ENCODE measurements around the gene PLA2G4F.

PLA2G4F gene

DNA sequence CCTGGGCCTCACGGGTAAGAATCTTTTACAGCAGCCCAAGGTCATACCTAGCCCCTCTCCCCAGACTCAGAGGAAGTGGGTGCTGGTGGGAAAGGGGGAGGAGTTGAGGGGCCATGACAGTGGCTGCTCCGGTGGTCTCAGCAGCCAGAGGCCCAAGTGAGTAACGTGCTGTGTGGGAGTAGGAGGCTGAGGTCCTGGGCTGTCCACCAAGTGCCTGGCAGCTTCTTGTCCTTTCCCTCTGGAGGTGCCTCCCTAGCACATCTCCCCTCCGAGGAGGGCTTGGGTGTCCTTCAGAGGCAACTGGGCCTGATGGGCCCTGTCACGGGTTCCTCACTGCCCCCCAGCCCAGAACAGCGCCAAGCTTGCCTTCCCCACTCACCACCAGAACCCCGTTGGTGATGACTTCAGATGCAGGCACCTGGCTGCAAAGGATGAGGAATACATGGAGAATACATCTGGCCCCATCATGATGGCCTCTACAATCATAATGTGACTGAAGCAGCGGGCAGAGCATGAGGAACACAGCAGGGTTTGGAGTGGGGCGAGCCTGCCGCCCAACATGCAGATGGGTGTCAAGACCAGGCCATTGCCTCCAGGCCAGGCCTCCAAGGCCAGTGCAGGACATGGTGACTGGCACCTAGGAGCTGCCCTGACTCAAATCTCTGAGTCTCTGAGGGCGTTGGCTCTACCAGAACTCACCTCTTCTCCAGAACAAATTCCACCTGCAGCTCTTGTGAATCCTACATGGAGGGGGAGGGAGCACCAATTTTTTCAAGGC lies 3.3 kb downstream of the PLA2G4F start (continued):
- no peak for TF ChIP-seq ZFP3 (tag by site-specific recombination; IDR thresholded peaks at IDR 0.05; ENCODE audit: low read depth)
- TF ChIP-seq ZNF529 (tag by site-specific recombination; IDR thresholded peaks at IDR 0.05; ENCODE audit: insufficient replicate concordance) = no peak
- no peak for TF ChIP-seq ZNF664 (tag by site-specific recombination; IDR thresholded peaks at IDR 0.05)
- TF ChIP-seq ZNF174 (tag by site-specific recombination; IDR thresholded peaks at IDR 0.05) = no peak
- no peak for TF ChIP-seq MZF1 (tag by site-specific recombination; IDR thresholded peaks at IDR 0.05; ENCODE audit: borderline replicate concordance)

GRCh38 chr15:42152196-42152920 lies 4.1 kb downstream of the PLA2G4F start:
- TF ChIP-seq EGR2 (tag by site-specific recombination; IDR thresholded peaks at IDR 0.05; ENCODE audit: low read depth) (no peak), ZBTB17 (tag by site-specific recombination; IDR thresholded peaks at IDR 0.05) (peak; percentile 75)
- TF ChIP-seq, protein P1, sequence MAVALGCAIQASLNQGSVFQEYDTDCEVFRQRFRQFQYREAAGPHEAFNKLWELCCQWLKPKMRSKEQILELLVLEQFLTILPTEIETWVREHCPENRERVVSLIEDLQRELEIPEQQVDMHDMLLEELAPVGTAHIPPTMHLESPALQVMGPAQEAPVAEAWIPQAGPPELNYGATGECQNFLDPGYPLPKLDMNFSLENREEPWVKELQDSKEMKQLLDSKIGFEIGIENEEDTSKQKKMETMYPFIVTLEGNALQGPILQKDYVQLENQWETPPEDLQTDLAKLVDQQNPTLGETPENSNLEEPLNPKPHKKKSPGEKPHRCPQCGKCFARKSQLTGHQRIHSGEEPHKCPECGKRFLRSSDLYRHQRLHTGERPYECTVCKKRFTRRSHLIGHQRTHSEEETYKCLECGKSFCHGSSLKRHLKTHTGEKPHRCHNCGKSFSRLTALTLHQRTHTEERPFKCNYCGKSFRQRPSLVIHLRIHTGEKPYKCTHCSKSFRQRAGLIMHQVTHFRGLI (tag by site-specific recombination; IDR thresholded peaks at IDR 0.05) = peak; percentile 97
- no peak overlapping the region for H3K27ac ChIP-seq (ENCODE audit: extremely low read depth, low read depth, low read length)
- no peak overlapping the region for H3K4me3 ChIP-seq (ENCODE audit: low read depth, low read length)
- H3K36me3 ChIP-seq (ENCODE audit: control insufficient read depth in 2 of 2, insufficient read depth in 1 of 2, low read length in 2 of 2) = no peaks in the 10 kb centered on the region
- CTCF ChIA-PET = no interaction called here
- POLR2A ChIA-PET = no interaction called here
- H3K4me1 ChIP-seq (ENCODE audit: control insufficient read depth, insufficient read depth, low read length) = no peaks in the 10 kb centered on the region; the same call in 1 of the 2 replicates
- no peaks in the 10 kb centered on the region for H3K9me3 ChIP-seq (ENCODE audit: control insufficient read depth, insufficient read depth, low read depth, low read length)

DNA sequence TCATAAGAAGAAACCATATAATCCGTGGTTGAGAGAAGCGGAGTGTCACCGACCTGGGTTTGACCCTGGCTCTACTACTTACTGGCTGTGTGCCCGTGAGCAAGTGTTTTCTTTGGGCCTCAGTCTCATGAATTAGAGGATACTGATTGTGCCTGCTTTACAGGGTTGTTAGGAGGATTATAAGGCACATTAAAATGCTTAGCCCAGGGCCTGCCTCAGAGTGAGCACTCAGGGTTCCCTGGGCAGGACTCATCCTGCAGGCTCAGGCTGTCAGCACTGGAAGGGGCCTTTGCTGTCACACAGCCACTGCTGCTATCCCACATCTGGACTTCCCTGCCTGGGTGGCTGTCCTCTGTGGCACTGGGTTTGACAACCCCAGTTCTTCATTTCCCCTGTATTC lies 4.7 kb downstream of the PLA2G4F start:
- POLR2A ChIA-PET = no interaction called here
- H3K27ac ChIP-seq (ENCODE audit: extremely low read depth, low read depth, low read length) = no peak overlapping the region
- CTCF ChIA-PET = no interaction called here

GRCh38 chr15:42151141-42151561 lies 5.3 kb downstream of the PLA2G4F start:
- H3K9me3 ChIP-seq (ENCODE audit: control insufficient read depth, insufficient read depth, low read depth, low read length) = no peaks in the 10 kb centered on the region
- ChIA-PET POLR2A (no interaction called here), CTCF (interaction anchor here (1.3 kb wide), 1 partner anchor 13 kb away, joined by 5 read pairs; no protein-coding TSS in a partner anchor)
- H3K27ac ChIP-seq (ENCODE audit: extremely low read depth, low read depth, low read length) = no peak overlapping the region
- H3K36me3 ChIP-seq (ENCODE audit: control insufficient read depth in 2 of 2, insufficient read depth in 1 of 2, low read length in 2 of 2) = no peaks in the 10 kb centered on the region
- no peak overlapping the region for H3K4me3 ChIP-seq (ENCODE audit: low read depth, low read length)
- H3K4me1 ChIP-seq (ENCODE audit: control insufficient read depth, insufficient read depth, low read length) = no peaks in the 10 kb centered on the region; the same call in 1 of the 2 replicates
- TF ChIP-seq ZBTB11 (tag by site-specific recombination; conservative IDR thresholded peaks at IDR 0.05; ENCODE audit: low read depth) (no peak), SP2 (tag by site-specific recombination; IDR thresholded peaks at IDR 0.05) (no peak), ZBTB20 (tag by site-specific recombination; IDR thresholded peaks at IDR 0.05) (no peak), ZNF138 (tag by site-specific recombination; IDR thresholded peaks at IDR 0.05; ENCODE audit: borderline replicate concordance) (no peak)
- TF ChIP-seq, protein P2, sequence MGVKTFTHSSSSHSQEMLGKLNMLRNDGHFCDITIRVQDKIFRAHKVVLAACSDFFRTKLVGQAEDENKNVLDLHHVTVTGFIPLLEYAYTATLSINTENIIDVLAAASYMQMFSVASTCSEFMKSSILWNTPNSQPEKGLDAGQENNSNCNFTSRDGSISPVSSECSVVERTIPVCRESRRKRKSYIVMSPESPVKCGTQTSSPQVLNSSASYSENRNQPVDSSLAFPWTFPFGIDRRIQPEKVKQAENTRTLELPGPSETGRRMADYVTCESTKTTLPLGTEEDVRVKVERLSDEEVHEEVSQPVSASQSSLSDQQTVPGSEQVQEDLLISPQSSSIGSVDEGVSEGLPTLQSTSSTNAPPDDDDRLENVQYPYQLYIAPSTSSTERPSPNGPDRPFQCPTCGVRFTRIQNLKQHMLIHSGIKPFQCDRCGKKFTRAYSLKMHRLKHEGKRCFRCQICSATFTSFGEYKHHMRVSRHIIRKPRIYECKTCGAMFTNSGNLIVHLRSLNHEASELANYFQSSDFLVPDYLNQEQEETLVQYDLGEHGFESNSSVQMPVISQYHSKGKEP (tag by site-specific recombination; IDR thresholded peaks at IDR 0.05) = no peak

More for the DNA sequence above, 4.7 kb downstream of the PLA2G4F start:
- TF ChIP-seq ZBTB20 (tag by site-specific recombination; IDR thresholded peaks at IDR 0.05) (peak; percentile 94), ZNF335 (tag by site-specific recombination; conservative IDR thresholded peaks at IDR 0.05) (peak; percentile 71), ZNF639 (tag by site-specific recombination; IDR thresholded peaks at IDR 0.05) (no peak)
- TF ChIP-seq, protein P3, sequence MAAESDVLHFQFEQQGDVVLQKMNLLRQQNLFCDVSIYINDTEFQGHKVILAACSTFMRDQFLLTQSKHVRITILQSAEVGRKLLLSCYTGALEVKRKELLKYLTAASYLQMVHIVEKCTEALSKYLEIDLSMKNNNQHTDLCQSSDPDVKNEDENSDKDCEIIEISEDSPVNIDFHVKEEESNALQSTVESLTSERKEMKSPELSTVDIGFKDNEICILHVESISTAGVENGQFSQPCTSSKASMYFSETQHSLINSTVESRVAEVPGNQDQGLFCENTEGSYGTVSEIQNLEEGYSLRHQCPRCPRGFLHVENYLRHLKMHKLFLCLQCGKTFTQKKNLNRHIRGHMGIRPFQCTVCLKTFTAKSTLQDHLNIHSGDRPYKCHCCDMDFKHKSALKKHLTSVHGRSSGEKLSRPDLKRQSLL (tag by site-specific recombination; IDR thresholded peaks at IDR 0.05) = peak; percentile 20; the same call in 1 of the 2 replicates
- H3K9me3 ChIP-seq (ENCODE audit: control insufficient read depth, insufficient read depth, low read depth, low read length) = no peaks in the 10 kb centered on the region
- H3K36me3 ChIP-seq (ENCODE audit: control insufficient read depth in 2 of 2, insufficient read depth in 1 of 2, low read length in 2 of 2) = no peaks in the 10 kb centered on the region
- H3K4me3 ChIP-seq (ENCODE audit: low read depth, low read length) = no peak overlapping the region
- no peaks in the 10 kb centered on the region; the same call in 1 of the 2 replicates for H3K4me1 ChIP-seq (ENCODE audit: control insufficient read depth, insufficient read depth, low read length)

Measured in HEK293 (cell line).